UCSD-AML1 (cell line): ENCODE measurements around the gene ZNF581.
A peak's percentile ranks its signal among the peaks of the same experiment; 100 is the strongest.

Experiments used
- DNase-seq: peaks from one replicate; lab custom pipeline; 2025; ENCODE audit not compliant: unreplicated experiment; lab: John Stamatoyannopoulos, UW

ZNF581 gene

GRCh38 chr19:55647732-55648584 is 4.5 kb downstream of the ZNF581 start, which contains the start of gene CCDC106:
CCDC106 (plus strand) TSS chr19:55648212; CDS start chr19:55649047, 835 bp downstream.
- peak; percentile 86 for DNase-seq

- DNase-seq, result no peak
Observed at GRCh38 chr19:55648585-55649267, 5.3 kb downstream of the ZNF581 start.

- DNase-seq, result no peak
Observed at GRCh38 chr19:55649268-55650125, 6.0 kb downstream of the ZNF581 start.

- DNase-seq, result no peak
Observed at GRCh38 chr19:55650126-55650557, 6.7 kb downstream of the ZNF581 start.

GRCh38 chr19:55650602-55651230 is 7.3 kb downstream of the ZNF581 start:
- no peak for DNase-seq

GRCh38 chr19:55651236-55651635 is 7.8 kb downstream of the ZNF581 start:
- no peak for DNase-seq

- DNase-seq, result no peak
Observed at GRCh38 chr19:55652311-55653128, 9.1 kb downstream of the ZNF581 start.

- DNase-seq, result peak; percentile 99
Observed at GRCh38 chr19:55653651-55654322, 10.3 kb downstream of the ZNF581 start.

GRCh38 chr19:55654323-55654867 is 10.9 kb downstream of the ZNF581 start:
- DNase-seq, result peak; percentile 99

GRCh38 chr19:55654868-55655647 is 11.6 kb downstream of the ZNF581 start, which contains the start of gene U2AF2:
U2AF2 (plus strand) TSS chr19:55655035; CDS start chr19:55655105, 70 bp downstream.
- DNase-seq, result peak; percentile 98

- no peak for DNase-seq
Observed at GRCh38 chr19:55655648-55656040, 12.2 kb downstream of the ZNF581 start.

GRCh38 chr19:55656552-55656951 is 13.1 kb downstream of the ZNF581 start:
- DNase-seq, result no peak

- no peak for DNase-seq
Observed at GRCh38 chr19:55656988-55657747, 13.7 kb downstream of the ZNF581 start.

GRCh38 chr19:55658846-55659459 is 15.5 kb downstream of the ZNF581 start:
- no peak for DNase-seq

GRCh38 chr19:55659822-55660221 is 16.4 kb downstream of the ZNF581 start:
- no peak for DNase-seq

- no peak for DNase-seq
Observed at GRCh38 chr19:55660404-55660803, 17.0 kb downstream of the ZNF581 start.

- no peak for DNase-seq
Observed at GRCh38 chr19:55660991-55661390, 17.5 kb downstream of the ZNF581 start.
